Umbilical cord (tissue), 2 donors: Measurements from ENCODE around the gene TMEM52. TPM values are rescaled to one million over a fixed set of nuclear protein-coding genes. Genes with fewer than 3 reads are reported as not detected.
A peak's percentile ranks its signal among the peaks of the same experiment; 100 is the strongest.

Source experiments
- DNase-seq: peaks from one replicate; pipeline ENCODE4 v3.0.0-alpha.2; 2015; ENCODE audit warnings: low spot score
- total RNA-seq: library from RNA; depleted of rRNA; stranded (reverse); fragments of >200 nt; gene quantifications from one replicate; pipeline ENCODE4 v1.2.3, GENCODE V29; 2014; ENCODE audit warnings: low replicate concordance; ENCODE audit not compliant: insufficient read depth

TMEM52 gene
- total RNA-seq, 1 donor from 2014 or later: not detected

DNA sequence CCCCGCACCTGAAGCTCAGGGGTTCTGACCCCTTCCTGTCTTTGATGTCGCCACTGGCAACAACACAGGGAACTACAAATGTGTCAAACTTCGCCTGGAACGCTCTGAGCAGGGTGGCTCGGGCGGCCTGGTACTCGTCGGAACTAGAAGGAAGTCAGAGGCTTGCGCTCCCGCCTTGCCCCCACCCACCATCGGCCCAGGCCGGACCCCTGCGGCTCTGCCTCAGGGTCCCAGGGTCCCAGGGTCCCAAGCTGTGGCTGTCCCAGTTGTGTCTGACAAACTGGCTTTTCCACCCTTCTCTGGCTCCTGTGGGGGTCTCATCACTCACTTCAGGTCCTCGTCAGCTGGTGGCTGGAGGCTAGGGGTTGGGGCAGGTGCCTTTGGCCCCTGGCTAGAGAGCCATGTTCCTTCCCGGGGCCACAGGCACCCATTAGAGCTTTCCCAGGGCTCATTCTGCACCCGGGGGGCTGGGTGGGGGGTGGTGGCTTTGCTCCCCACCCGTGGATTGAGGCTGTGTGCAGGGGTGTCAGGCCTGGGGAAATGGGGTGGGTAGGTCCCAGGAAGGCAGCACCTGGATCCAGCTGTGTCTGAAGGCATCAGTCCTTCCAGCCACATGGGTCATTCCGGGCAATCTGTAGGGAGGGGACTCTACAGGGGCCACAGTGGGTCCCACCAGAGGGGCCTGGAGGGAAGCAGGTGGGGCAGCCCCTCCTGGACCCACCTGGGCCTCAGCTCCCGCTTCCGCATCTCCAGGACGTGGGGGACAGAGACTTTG, 8.0 kb upstream of the TMEM52 start:
- no peak for DNase-seq

GRCh38 chr1:1926346-1926811, 7.3 kb upstream of the TMEM52 start:
- DNase-seq: no peak

GRCh38 chr1:1925437-1926345, 6.6 kb upstream of the TMEM52 start:
- no peak for DNase-seq

GRCh38 chr1:1924849-1925248, 5.8 kb upstream of the TMEM52 start:
- no peak for DNase-seq

DNA sequence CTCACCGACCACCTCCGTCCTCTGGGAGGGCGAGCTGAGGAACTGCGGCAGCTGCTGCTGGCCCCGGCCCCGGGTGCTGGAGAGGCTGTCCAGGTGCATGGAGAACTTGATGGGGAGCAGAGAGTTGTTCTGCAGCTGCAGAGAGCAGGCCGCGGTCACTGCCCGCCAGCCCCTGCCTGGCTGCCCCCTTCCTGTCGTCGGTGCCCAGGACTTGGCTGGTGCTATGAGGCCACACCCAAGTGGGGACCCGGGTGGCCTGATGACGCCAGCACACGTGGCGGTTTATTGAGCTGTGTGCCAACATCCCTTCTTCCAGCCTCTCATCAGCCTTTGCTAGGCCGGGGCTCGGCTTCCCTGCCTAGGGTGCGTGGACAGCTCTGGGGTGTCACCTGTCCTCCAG, 5.3 kb upstream of the TMEM52 start:
- DNase-seq: no peak

- no peak for DNase-seq
Measured at GRCh38 chr1:1922956-1923833, 4.1 kb upstream of the TMEM52 start.

DNA sequence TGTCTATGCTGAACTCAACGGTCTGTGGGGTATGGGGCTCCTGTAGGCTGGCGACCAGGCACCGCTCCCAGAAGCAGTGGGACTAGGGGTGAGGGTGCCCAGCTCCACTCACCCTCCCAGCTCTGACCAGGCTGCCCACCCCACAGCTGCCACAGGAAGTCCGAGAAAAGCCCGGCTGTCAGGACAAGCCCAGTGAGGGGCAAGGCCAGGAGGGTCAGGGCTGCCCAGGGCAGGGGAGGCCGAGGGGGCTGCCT, 3.5 kb upstream of the TMEM52 start:
- DNase-seq: no peak

GRCh38 chr1:1921901-1922701, 3.0 kb upstream of the TMEM52 start:
- no peak for DNase-seq

DNA sequence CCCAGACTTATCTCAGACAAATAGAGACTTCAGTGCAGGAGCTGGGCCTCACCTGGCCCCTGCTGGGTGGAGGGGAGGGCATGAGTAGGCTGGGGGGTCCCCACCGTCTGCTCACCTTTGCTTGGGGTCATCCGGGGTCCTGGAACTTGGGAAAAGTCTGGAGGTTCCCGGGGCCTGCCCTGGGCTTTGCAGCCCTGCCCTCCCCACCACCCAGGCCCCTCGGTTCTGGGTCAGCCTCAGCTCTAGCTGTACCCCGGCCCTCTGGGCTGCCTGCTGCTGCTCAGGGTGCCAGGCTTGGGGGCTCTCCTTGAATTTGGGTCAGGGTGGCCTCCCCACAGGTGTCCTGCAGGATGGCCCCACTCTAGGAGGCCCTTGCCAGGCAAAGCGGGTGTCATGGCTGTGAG, 2.4 kb upstream of the TMEM52 start:
- no peak for DNase-seq

DNA sequence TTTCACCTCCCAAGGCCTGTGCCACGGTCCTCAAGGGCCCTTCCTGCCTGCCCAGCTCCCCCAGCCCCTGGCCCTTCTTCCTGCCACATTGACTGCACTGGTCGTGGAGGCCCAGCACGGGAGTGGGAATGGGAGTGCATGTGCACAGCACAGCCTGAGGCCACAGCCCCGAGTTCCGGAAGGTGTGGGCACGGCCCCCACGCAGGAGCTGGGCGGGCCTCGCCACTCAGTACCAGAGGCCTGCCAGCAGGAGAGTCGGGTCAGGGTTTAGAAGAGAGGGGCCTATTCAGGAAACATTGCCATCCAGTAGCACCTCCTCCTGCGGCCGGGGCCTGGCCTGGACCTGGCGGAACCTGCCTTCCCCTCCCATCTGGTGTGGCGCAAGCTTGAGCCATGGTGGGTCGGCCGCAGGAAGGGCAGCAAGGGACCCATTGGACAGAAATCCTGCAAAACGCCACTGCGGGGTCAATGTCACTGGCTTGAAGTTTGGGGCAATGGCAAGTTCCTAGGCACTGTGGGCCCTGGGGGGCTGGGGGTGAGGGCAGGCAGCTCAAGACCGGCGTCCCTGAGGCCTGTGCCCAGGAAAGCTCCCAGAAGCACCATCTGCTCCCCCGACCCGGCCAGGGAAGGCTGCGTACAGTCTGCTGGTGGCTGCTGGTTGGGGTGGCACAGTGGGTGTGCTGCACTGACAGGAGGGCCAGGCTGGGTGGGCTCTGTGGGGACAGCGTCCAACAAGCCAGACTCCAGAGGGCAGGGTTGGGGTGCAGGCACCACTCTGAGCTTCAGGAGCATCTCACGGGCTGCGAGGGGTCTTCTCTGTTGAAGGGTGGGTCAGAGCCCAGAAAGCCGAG, 1.8 kb upstream of the TMEM52 start:
- no peak for DNase-seq

DNA sequence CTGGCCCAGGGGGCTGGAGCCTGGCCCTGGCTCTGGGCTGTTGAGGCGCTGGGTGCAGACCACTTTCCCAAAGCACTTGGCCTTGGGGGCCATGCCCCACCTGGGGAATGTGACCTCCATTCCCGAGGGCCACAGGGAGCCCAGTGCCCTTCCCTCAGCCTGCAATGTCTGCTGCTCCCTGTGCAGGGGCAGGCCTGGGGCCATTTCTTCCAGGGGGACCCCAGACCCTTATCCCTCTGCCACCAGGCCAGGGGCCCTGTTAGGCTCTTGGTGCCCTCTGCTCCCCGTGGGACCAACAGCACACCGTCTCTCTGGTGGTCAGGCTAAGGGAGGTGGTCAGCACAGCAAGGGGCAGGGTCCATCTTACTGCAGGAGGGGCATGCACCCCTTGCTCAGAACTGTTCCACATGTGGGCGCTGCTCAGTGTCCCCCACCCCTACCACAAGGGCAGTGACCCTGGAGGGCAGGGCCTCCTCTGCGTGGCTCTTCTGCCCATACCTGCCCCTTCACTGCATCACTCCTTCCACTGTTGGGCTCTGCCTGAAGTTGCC, 1.1 kb upstream of the TMEM52 start:
- DNase-seq: peak; percentile 7

- peak; percentile 95 for DNase-seq
Measured at GRCh38 chr1:1919304-1920056, 401 bp upstream of the TMEM52 start.

GRCh38 chr1:1917995-1918900, 831 bp downstream of the TMEM52 start:
- no peak for DNase-seq

- no peak for DNase-seq
Measured at GRCh38 chr1:1917304-1917976, 1.6 kb downstream of the TMEM52 start.

GRCh38 chr1:1916851-1917251, 2.2 kb downstream of the TMEM52 start:
- no peak for DNase-seq

DNA sequence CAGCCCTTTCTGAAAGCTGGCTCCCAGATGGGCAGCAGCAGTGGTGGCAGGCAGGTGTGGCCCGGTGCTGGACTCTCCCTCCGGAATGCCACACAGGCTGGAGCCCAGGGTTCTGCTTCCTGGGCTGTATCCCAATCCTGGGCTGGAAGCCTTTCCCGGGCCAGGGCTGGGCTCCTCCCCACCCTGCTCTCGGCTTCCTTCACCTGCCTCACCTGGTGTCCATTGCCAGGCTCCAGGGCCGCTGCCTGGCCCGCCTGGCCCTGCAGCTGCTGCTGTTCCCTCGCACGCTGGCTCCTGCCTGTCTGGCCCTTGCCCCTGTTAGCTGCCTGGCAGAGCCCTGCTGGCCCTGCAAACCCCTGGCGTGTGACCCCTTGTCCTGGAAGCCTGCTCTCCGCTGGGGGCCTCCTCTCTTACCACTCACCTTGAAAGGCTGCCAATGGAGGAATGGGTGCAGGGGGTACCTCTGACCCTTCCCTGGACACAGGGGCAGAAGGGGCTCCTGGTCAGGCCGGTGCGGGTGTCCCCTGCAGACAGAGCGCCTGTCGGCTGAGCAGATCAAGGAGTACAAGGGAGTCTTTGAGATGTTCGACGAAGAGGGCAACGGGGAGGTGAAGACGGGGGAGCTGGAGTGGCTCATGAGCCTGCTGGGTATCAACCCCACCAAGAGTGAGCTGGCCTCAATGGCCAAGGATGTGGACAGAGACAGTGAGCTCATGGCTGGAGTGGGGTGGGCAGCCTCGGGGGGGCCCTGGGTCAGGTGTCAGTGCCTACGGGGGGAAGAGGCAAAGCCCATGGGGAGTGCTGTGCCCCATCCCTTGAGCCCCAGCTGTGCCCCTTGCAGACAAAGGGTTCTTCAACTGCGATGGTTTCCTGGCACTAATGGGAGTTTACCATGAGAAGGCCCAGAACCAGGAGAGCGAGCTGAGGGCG, 2.9 kb downstream of the TMEM52 start:
- no peak for DNase-seq
